Erythroblast (primary cell): Measurements from ENCODE around the gene GBE1.
"Not testable (repeated sequence)": the region's sequence is repeated elsewhere in the genome, so short reads cannot be mapped to it uniquely, and the experiment has no call there.

Experiments
- DNase-seq, 2 experiments: peaks; one replicate each; lab custom pipeline; 2025; lab: John Stamatoyannopoulos, UW
- GATA1 ChIP-seq: IDR thresholded peaks from 2 replicates; pipeline ENCODE4 v1.6.1; 2011; ENCODE audit warnings: low read depth, mild to moderate bottlenecking, control low read depth, low read length, moderate library complexity
- POLR2A ChIP-seq: IDR thresholded peaks from 2 replicates; pipeline ENCODE4 v1.6.1; 2011; ENCODE audit warnings: mild to moderate bottlenecking, low read length

GBE1 gene

DNA sequence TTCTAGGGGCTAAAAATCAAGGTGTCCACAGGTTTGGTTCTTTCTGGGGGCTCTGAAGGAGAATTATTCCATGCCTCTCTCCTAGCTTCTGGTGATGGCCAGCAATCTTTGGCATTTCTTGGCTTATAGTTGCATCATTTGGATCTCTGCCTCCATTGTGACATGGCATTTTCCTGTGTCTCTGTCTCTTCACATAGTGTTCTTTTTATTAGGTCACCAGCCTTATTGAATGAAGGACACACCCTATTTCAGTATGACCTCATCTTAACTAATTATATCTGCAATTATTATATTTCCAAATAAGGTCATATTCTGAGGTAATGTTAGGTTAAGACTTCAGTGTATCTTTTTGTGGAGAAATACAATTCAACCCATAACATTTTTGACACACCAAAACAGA is 3.2 kb upstream of the GBE1 start:
- peak; percentile 37 to 75 for DNase-seq
- TF ChIP-seq POLR2A = no peak
- TF ChIP-seq GATA1 = no peak

DNA sequence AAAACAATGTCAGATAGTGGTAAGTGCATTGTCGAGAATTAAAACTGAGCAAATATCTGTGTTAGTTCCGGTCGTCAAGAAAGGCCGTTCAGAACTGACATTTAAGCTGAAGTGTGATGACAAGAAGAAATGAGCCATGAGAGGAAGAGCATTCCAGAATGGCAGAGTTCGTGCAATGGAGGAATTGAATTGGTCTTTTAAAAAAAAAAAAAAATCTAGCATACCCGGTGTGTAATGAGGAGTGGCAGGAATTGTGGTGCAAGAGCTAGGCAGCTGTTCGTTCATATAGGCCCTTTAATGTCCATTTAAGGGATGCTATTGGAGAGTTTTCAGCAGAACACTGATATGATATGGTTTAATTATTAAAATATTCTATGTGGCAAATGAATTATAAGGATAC is 2.6 kb upstream of the GBE1 start:
- no peak for DNase-seq

DNA sequence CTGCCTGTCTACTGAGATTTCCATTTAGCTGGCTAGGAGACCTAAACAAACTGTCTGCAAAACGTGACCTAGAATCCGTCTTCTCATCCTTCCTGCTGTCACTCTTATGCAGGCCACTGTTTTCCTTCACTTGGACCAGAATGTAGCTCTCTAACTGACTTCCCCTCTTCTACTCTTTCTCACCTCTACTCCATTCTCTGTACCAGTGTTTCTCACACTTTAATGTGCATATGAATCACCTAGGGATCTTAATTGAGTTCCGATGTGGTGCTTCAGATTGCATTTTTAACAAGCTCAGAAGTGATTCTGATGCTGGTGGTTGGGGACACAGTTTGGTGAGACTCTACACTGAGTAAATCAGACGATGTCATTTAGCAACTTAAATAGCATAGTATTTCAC is 1.6 kb upstream of the GBE1 start:
- TF ChIP-seq POLR2A (no peak), GATA1 (no peak)
- DNase-seq = peak in 1 of 2 experiments; percentile 13

More for the DNA sequence above, 2.6 kb upstream of the GBE1 start:
- TF ChIP-seq POLR2A (no peak), GATA1 (no peak)

DNA sequence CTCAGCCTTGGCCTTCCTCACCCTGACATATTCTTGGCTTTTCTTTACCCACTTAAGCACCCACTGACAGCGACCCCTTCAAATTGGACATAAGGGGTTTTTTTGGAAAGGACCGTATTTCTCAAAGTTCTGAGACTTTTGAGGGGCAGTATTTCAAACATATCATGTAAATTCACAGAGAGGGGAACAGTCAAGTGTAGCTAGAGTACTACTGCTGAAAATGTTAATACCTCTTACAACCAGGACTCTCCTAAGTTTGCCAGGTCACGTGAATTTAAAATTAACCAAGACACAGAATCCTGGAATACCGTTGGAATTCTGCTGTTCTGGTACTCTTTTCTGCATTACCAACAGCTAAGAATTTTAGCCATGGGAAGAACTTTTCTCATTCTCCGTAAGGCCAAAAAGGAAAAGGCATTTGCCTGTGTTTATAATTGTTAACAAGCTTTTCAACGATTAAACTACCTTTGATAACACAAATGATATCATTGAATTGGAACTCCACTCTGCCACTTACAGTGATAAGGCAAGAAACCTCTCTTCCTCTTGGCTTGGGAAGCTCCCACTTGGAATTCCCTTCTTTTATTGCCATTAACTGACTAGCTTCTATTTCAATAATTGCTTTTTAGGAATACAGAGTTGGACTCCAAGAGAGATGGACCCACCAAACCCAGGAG is 597 bp upstream of the GBE1 start:
- no peak for TF ChIP-seq POLR2A
- TF ChIP-seq GATA1 = no peak

GRCh38 chr3:81760215-81760614 is 1.2 kb downstream of the GBE1 start:
- peak; percentile 3 to 35 for DNase-seq

More for the DNA sequence above, 597 bp upstream of the GBE1 start:
- DNase-seq = no peak

DNA sequence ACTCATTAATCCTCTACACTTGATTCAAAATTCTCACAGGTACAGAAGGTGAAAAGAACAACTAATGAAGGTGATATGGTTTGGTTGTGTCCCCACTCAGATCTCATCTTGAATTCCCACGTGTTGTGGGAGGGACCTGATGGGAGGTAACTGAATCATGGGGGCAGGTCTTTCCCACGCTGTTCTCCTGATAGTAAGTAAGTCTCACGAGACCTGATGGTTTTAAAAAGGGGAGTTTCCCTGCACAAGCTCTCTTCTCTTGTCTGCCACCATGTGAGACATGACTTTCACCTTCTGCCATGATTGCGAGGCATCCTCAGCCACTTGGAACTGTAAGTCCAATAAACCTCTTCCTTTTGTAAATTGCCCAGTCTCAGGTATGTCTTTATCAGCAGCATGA is 2.7 kb downstream of the GBE1 start:
- not testable (repeated sequence) for DNase-seq

More at GRCh38 chr3:81760215-81760614, 1.2 kb downstream of the GBE1 start:
- no peak for TF ChIP-seq GATA1
- no peak for TF ChIP-seq POLR2A

DNA sequence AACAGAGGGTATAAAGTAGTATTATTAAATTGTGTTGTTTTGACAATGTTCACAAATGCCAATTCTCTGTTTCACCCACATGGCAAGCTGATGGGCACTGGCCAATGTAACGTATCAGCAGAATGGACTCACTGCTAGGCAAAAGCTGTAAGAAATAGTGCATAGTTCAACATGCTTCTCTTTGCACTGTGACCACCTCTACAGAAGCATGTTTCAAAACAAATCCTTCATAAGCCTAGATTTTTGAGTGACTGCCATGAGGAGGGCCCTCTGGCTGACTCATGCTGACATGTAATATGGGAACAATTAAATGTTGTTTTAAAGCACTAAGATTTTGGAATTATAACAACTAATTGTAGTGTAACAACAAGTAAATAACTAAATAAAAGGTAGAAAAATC is 3.2 kb downstream of the GBE1 start:
- TF ChIP-seq GATA1 = no peak
- TF ChIP-seq POLR2A = no peak
- DNase-seq = peak in 1 of 2 experiments; percentile 12

DNA sequence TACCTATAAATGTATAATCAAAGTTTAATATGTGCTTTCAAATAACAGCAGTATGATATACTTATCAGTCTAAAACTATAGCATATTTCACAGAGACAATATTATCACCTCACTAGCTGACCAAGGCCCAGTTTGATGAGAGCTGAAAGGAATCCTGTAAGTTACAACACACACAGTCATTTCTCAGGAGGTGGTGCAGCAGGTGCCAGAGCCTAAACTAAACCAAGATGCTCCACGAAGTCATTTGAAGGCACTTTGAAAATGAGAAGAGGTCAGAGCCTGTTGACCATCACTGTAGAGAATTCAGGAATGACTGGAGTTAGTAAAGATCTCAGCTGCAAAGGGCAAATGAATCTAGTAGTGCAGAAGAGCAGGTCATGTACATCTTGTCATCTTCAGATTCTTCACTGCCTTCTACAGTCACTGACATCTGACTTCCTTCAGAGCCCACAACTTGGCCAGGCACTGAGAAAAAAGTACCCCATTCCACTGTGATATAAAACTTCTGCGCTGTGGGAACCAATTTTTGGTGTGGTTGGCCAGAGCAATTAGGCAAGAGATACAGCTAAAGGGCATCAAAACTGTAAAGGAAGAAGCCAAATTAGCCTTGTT is 7.9 kb downstream of the GBE1 start:
- no peak for DNase-seq
- TF ChIP-seq POLR2A (no peak), GATA1 (no peak)

- DNase-seq = no peak
- TF ChIP-seq POLR2A (no peak), GATA1 (no peak)
Observed at GRCh38 chr3:81752604-81753003, 8.8 kb downstream of the GBE1 start.

DNA sequence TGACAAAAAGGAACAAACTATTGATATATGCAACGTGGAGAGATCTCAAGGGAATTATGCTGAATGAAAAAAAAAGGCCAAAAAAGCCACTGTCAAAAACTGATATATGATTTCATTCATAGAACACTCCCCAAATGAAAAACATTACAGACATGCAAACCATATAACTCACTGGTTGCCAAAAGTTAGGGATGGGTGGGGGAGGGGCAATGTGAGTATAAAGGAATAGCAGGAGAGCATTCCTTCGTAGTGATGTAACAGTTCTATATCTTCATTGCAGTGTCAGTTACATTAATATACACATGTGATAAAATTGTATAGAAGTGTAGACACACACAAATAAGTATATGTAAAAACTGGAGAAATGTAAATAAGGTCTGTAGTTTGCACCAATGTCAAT is 12.2 kb downstream of the GBE1 start:
- no peak for DNase-seq
- no peak for TF ChIP-seq POLR2A
- no peak for TF ChIP-seq GATA1

GRCh38 chr3:81747280-81747679 is 14.2 kb downstream of the GBE1 start:
- not testable (repeated sequence) for DNase-seq

GRCh38 chr3:81744366-81744765 is 17.1 kb downstream of the GBE1 start:
- peak; percentile 7 to 52 for DNase-seq
- no peak for TF ChIP-seq GATA1
- no peak for TF ChIP-seq POLR2A

DNA sequence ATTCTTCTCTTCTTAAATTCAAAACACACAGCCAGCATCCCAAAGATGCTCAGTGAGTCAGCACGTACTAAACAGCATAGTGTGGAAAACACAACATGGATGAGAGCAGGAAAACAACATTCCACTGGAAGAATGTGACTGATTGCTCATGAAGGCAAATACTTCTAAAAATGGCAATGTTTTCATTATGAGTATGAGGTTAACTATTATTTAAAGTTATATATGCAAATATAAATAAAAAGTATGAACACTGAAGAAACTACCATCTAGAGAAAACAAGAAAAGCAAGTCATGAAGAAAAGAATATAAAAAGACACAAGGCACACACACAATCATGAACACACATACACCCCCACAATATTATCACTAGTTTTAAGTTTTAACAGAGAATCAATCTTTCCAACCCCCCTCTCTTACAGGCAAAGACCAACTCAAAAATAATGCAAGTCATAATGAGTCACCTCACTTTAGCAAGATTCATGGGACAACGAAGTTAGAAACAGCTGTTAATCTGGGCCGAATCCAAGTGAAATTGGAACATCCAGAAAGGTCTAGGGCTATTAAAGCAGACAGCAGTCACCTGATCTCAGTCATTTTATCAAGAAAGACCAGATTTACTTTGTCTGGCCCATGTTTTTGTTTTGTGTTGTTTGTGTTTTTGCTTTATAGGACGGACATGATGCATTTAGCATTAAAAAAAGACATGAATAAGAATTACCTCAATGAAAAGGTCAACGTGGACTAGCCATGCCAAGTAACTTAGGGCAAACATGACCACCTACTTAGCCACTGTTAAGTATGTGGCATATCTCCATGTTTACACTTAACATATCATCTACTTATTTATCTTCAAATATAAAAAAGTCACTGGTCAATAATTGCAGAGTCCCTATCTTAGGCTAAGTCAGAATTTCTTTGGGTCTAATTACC is 18.1 kb downstream of the GBE1 start:
- peak; percentile 86 to 87 for DNase-seq
- TF ChIP-seq POLR2A (no peak), GATA1 (no peak)

DNA sequence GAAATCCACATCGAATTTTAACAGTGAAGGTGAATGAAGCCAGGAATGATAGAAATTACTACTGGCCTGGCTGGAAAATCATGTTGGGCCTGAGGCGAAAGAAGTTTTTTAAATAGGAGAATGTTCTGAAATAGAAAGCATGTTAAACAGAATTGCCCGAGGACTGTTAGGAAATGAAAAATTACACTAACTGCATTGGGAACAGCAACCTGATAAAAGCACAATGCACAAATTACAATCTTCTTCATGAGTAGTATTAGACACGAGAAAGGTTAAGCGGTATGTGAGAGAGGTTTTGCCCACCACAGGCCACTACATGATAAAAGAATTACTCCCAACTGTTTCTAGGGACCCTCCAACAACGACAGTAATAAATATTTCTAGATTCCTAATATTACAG is 18.9 kb downstream of the GBE1 start:
- peak in 1 of 2 experiments; percentile 35 for DNase-seq
- TF ChIP-seq GATA1 (no peak), POLR2A (no peak)
